Measurements from ENCODE around the gene FOSL1.

Gene FOSL1

DNA sequence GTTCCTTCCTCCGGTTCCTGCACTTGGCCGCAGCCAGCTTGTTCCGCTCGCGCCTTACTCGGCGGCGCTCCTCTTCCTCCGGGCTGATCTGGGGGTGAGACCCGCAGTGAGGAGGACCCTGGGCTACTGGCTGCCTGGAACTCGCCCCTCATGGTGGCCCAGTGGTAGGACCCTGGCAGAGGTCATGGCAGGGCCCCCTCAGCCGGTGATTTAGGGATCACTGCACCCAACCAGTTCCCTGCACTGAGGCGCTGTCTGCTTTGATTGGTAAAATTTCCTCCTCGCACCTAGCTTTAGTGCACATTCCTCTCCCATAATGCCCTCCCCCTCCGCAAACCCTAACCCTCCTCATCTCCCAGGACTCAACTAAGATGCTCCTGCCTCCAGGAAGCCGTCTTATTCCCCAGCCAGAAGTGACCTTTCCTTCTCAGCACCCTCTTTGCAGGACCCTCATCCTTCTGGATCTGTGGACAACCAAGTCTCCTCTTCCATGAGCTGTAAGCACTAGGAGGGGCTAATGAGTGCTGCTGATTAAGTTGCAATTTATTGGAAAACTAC is 6.1 kb downstream of the FOSL1 start:
- DNase-seq, result peak; percentile 47 to 51

DNA sequence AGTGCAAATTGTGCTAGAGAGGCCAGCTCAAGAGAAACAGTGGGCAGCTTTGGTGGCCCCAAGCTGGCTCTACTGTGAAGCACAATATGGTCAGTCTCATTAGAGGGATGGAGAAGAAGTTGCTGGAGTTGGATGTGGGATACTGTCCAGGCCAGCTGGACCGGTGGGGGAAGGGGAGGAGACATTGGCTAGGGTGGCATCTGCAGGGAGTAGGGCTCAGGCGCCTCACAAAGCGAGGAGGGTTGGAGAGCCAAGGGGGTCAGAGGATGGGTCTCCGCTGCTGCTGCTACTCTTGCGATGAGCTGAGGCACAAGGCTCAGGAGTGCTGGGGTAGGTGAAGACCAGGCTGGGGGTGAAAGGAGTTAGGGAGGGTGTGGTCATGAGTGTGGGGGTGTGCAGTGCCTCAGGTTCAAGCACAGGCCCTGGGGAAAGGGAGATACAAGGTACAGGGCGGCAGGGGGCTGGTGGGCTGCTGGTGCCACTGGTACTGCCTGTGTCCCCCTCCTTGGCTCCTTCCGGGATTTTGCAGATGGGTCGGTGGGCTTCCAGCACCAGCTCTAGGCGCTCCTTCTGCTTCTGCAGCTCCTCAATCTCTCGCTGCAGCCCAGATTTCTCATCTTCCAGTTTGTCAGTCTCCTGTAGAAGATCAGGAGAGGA is 7.4 kb downstream of the FOSL1 start:
- no peak for DNase-seq

DNA sequence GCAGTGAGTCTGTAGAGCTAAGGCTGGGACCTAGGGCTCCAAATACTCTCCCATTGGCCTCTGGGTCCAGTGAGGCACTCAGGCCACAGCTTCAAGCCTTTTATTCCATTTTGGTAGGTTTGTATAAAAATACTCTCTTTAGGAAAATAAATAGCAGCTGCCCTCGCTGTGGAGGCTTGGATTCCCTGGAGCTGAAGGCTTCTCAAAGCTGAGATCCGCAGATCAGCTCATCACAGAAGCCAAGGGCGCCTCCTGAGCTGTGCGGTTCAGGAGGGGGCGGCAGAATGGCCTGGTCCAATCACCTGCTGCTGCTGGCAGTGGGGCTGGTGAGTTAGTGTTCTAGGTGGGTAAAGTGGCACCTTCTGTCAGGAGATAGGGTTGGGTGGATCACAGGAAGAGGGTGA is 8.0 kb downstream of the FOSL1 start:
- peak in 1 of 2 donors; percentile 46 for DNase-seq

DNA sequence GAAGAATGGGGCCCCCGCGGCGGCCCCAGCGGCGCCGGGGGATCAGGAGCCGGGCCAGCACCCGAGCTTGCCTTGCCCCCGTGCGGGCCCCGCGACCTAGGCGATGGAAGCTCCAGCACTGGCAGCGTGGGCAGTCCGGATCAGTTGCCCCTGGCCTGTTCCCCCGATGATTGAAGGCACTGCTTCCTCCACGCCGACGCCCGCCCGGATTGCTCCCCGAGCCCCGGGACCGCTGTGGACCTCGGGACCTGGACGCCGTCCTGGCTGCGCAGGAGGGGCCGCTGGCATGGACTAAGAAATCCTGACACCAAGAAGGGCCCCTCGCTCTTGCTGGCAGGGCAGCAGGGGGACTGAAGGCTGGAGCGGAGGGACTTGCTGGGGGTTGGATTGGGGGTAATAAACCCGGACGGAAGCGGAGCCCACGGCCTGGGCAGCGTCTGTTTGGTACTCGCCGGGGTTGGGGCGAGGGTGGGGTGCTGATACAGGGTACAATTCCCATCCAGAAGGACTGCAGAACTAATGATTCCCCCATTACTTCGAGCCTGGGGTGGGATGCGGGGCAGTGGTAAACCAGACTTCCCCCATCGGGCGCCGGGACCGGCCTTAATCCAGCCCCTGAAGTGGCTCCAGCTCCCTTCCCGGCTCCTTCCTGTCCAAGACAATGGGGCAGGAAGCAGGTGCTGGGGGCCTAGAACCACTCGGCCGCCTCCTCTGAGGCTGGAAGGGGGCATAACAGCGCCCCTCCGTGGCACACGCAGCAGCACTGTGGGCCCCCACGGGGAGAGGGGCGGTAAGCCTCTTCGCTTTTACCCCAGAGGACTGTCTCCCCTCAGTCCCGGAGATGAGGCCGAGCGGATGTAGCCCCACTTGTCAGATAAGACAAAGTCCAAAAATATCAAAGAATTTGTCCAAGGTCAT is 8.7 kb downstream of the FOSL1 start:
- DNase-seq, result no peak

DNA sequence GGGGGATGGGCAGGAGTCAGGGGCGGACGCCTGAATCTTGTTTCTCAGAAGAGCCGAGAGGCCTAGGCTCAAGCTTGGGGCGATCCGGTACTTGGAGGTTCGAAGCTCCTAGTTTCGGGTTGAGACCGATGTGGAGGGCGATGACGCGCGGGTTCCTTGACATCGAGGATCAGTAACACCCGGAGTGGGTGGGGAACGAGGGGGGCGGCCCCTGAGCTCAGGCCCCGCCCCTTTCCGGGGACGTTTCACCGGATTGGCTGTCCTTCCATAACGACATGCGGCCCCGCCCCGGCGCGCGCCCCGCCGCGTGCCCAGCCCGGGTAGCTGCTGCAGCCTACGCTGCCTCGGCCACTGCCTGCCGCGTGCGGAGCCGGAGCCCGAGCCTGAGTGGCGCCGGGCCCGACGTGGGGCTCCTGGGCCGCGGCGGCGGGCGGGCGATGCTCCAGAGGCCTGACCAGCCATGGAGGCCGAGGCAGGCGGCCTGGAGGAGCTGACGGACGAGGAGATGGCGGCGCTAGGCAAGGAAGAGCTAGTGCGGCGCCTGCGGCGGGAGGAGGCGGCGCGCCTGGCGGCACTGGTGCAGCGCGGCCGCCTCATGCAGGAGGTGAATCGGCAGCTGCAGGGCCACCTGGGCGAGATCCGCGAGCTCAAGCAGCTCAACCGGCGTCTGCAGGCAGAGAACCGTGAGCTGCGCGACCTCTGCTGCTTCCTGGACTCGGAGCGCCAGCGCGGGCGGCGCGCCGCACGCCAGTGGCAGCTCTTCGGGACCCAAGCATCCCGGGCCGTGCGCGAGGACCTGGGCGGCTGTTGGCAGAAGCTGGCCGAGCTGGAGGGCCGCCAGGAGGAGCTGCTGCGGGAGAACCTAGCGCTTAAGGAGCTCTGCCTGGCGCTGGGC is 9.6 kb downstream of the FOSL1 start, which contains the start of gene CCDC85B:
Gene CCDC85B (plus strand): TSS at position 350 of the 895 bp plus-strand sequence. CDS start 111 bp downstream, at position 461.
- peak; percentile 98 for DNase-seq

DNA sequence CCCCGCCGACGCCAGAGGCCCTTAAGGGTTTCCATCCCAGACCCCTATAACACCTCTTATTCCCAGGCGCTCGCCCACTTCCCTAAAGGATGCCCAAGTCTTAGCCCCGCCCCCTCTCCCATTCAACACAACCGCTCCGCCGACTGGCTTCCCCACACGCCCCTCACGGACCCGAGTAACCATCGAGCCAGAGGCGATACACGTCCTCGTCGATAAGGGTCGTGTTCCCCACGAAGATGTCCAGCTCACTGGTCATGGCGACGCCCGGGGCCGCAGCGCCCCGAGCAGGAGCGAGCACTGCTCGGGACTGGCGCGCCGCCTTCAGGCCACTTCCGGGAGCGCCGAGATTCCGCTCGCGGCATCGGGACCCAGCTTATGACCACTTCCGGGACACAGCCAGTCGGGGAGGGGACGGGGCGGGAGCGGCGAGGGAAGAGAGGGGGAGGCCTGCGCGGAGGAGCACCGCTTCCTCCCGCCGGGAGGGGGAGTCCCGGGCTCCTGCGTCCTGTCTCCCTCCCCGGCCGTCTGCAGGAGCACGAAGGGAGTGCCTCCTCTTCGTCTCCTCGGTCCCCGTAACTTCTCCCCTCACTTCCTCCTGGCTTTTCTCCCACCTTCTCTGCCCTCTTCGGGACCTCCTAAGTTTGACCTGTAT is 11.9 kb downstream of the FOSL1 start, which contains the start of gene FIBP:
Gene FIBP (minus strand): TSS at position 309 of the 652 bp plus-strand sequence. CDS start 53 bp downstream, at position 256.
- peak; percentile 96 for DNase-seq

DNA sequence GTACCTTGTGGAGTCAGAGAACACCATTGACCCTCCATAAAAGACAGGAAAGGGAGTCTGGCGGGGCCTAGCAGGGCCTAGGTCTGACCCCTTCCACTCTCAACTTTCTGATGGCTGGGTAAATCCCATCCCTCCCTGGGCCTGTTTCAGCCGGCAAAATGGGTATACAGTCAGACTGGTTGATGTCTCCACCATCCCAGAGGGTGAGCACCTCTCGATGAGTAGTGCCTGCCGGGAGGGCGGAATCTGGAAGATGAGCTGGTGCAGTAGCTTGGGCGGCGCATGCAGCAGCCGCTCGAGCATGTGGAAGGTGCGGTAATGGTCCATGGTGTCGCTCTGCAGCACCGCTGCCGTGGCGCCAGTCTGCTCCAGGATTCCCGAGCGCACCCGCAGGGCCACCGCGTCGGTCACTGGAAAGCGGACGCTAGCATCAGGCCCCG is 12.4 kb downstream of the FOSL1 start:
- no peak for DNase-seq

DNA sequence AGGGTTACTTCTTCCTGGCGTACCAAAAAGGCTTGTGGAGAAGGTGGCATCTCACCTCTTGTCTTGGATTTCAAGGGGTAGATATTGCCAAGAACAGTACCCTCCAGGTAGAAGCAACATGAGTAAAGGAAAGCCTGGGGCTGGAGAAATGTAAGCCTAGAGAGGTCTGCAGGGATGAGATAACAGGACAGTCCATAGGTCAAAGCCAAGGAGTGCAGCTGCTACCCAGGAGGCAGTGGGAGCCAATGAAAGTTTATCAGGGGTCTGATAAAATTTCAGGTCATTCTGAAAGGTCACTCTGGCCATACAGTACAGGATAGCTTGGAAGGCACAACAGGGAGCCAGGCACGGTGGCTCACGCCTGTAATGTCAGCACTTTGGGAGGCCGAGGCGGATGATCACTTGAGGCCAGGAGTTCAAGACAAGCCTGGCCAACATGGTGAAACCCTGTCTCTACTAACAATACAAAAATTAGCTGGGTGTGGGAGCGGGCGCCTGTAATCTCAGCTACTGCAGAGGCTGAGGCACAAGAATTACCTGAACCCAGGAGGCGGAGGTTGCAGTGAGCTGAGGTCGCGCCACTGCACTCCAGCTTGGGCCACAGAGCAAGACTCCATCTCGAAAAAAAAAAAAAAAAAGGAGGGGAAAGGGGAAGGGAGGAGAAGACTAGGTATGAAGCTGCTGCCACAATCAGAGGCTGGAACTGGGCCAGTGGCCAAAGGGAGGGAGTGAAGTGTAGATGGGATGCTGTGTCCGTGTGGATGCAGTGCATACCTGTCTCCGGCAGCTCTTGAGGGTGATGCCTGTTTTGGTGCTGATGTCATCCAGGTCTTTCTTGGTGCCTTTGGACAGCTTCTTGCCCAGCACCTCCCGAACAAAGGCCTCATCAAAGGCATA is 13.1 kb downstream of the FOSL1 start:
- no peak for DNase-seq

DNA sequence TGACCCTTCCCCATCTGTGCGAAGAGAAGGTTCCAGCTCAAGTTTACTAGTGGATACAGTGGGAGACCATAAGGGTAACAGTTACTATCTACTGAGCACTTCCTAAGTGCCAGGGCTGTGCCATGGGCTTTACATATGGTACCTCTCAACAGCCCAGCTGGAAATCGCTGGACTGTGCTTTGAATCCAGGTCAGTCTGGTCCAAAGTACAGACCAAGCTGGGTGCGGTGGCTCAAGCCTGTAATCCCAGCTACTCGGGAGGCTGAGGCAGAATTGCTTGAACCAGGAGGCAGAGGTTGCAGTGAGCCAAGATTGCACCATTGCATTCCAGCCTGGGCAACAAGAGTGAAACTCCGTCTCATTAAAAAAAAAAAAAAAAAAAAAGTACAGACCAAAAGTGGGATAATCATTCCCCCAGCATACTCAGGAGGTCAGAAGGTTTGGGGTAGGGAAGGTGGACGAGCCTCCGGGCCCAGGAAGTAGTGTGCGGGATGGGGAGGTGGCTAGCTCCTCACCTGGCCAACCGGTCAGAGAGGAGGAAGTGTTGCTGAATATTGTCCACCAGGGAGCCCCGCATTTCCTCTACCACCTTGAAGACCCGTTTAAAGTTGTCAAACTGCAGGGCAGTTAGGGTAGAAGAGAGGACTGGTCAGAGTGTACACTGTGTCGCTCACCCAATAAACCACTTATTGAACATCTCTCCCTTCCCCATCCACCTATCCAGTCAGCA is 14.2 kb downstream of the FOSL1 start:
- no peak for DNase-seq

DNA sequence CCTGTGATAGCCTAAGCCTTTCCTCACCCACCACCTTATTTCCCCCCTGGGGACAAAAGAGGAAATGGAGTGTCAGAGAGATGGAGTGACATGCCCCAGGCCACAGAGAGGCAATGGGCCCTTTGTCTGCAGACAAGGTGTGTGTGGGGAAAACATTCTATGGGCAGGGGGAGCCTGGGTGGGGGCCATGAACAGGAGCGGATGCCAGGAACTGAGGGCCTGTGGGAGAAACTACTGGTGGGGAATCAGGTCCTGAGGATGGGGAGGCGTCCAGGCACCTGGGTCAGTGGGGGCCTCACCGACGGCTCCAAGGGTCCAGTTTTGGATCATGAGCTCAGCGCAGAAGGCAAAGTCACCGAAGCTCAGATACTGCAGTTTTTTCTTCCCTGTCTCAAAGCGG is 15.0 kb downstream of the FOSL1 start:
- no peak for DNase-seq

DNA sequence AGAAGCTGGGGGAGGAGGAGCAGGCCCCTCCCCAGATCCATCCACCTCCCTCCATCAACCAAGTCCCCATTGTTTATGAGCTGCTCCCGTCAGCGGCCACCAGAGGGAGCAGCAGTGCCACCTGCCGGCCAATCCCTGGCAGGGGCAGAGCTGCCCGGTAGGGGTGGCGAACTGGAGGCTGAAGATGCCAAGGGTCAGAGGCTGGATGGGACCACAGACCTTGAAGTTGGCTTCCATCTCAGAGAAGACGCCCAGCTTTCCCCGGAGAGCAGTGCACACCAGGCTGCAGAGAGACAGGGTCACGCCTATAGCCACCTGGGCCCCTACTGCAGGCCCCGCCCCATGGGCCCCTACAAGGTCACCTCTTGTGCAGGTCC is 15.5 kb downstream of the FOSL1 start:
- DNase-seq, result peak; percentile 83 to 85

DNA sequence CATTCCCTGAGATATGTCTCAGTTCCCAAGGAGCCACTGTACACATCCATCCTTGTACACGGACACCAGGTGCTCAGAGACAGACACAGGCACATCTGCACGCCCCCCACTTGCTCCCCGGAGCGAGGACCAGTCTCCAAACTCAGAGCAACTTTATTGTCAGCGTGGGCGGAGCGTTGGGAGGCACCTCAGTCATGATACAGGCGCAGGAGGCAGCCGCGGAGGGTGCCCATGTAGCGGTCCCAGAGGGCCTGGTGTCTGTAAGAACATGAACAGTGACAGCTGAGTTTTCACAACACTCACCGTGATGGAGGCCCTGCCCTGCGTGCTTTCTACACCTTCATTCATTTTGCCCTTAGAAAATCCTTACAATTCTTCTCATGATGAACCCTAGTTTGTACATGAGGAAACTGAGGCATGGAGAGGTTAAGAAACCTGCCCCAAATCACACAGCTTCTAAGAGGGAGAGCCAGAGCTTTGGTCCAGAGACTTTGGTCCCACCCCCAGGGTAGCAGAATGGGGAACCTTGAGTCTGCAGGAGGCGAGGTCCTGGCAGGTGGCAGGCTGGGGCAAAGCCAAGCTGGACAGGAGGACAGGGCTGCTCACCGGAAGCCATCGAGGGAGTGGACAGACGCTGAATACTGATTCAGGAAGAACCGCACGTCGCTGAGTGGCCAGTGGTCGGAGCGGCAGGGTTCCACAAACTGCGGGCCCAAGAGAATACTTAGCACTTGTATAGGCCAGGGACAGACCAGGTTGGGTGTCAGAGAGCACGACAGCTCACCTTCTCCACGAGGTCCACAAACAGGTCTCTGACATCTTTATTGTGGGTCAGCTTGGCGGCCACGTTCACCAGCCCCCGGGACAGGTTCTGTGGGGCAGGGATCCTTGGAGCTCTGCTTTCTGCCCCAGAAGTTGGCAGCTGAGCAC is 16.1 kb downstream of the FOSL1 start:
- DNase-seq, result no peak

DNA sequence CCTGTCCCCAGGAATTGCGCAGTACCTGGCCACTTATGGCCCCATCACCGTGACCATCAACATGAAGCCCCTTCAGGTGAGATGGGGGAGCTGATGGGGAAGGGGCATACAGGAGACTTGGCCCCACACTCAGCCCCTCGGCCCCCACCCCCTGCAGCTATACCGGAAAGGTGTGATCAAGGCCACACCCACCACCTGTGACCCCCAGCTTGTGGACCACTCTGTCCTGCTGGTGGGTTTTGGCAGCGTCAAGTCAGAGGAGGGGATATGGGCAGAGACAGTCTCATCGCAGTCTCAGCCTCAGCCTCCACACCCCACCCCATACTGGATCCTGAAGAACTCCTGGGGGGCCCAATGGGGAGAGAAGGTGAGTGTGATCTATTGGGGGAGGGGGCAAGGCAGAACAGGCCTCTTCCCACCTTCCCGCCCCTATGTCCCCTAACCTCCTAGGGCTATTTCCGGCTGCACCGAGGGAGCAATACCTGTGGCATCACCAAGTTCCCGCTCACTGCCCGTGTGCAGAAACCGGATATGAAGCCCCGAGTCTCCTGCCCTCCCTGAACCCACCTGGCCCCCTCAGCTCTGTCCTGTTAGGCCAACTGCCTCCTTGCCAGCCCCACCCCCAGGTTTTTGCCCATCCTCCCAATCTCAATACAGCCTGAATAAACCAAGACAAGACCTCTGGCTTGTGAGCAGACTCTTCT is 17.0 kb downstream of the FOSL1 start:
- DNase-seq, result no peak

DNA sequence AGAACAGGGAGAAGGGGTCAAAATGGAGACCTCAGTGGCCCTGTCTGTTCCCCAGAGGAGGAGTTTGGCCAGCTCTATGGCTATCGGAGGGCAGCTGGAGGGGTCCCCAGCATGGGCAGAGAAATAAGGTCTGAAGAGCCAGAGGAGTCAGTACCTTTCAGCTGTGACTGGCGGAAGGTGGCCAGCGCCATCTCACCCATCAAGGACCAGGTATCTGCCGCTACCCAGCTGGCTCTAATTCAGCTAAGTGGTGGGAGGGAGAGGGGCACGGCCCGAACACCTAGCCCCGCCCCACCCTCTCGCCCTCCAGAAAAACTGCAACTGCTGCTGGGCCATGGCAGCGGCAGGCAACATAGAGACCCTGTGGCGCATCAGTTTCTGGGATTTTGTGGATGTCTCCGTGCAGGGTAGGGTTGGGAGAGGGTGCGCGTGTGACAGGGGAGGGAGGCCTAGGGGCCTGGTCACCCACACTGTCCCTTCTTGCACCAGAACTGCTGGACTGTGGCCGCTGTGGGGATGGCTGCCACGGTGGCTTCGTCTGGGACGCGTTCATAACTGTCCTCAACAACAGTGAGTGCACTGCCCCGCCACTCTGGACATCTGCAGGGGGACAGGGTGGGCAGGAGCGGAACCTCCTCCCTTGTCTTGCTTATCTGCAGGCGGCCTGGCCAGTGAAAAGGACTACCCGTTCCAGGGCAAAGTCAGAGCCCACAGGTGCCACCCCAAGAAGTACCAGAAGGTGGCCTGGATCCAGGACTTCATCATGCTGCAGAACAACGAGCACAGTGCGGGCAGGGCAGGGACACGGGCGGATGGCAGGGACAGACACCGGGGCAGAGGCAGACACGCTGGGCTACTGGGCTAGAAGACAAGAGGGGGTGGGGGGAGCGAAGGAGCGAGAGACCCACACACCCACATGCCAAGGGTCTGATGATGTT is 17.8 kb downstream of the FOSL1 start:
- no peak for DNase-seq

DNA sequence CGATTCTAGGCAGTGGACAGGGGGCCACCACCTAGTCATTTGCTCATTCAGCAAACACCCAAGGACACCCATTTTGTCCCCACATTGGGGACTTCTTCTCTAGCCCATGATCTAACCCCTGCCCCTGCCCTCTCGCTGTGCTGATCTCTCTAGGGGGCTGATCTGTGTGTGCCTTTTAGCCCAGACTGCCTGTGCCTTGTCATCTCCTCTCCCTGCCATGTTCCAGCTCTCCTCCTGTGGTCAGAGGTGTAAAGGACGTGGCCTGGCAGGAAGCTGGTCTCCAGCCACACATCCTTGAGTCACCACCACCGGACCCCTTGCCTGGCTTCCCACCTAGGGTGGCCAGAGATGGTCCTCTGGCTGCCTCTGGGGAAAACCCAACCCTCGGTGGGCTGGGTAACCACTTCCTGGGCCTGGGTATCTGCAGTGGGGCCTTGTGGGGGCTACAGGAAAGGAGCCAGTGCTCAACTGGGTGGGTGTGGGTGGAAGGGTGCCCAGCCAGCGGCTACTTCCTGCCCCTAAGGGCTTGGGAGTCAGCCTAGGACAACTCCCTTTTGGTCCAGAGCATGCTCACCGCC is 19.3 kb downstream of the FOSL1 start:
- DNase-seq, result peak in 1 of 2 donors; percentile 20

DNA sequence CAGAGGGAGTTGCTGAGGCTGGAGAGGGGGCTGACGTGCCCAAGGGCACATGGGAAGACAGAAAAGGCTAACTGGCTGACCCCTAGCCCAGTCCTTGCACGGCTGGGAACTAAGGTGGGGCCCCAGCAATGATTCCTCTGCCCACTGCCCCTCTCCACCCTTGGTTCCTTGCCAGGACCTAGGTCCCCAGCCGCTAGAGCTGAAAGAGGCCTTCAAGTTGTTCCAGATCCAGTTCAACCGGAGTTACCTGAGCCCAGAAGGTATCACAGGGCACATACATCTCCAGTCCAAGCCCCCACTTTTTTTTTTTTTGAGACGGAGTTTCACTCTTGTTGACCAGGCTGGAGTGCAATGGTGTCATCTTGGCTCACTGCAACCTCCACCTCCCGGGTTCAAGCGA is 20.2 kb downstream of the FOSL1 start:
- no peak for DNase-seq

DNA sequence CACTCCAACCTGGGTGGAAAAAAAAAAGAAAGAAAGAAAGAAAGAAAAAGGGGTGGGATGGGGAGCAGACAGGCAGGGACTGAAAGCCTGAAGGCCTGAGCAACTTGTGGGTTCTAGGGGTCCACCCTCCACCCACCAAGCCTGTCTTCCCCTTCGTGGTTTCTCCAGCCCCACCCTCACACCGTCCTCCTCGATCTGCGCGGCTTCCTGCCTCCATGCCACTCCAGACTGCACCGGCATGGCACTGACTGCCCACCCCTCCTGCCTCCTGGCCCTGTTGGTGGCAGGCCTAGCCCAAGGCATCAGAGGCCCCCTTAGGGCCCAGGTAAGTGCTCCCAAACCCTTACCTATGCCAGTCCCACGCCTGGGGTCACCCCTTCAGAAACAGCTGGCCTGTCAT is 20.6 kb downstream of the FOSL1 start, which contains the start of gene CTSW:
Gene CTSW (plus strand): TSS at position 221 of the 400 bp plus-strand sequence. CDS start 18 bp downstream, at position 239.
- peak; percentile 50 to 64 for DNase-seq
